CD4-positive, alpha-beta T cell treated with Interleukin-15 for 4 hours (primary cell): ENCODE results near the gene SNED1.

Experiments used
- DNase-seq: peaks from one replicate; pipeline ENCODE4 v3.0.0-alpha.2; 2020; ENCODE audit warnings: low spot score

Gene SNED1

DNA sequence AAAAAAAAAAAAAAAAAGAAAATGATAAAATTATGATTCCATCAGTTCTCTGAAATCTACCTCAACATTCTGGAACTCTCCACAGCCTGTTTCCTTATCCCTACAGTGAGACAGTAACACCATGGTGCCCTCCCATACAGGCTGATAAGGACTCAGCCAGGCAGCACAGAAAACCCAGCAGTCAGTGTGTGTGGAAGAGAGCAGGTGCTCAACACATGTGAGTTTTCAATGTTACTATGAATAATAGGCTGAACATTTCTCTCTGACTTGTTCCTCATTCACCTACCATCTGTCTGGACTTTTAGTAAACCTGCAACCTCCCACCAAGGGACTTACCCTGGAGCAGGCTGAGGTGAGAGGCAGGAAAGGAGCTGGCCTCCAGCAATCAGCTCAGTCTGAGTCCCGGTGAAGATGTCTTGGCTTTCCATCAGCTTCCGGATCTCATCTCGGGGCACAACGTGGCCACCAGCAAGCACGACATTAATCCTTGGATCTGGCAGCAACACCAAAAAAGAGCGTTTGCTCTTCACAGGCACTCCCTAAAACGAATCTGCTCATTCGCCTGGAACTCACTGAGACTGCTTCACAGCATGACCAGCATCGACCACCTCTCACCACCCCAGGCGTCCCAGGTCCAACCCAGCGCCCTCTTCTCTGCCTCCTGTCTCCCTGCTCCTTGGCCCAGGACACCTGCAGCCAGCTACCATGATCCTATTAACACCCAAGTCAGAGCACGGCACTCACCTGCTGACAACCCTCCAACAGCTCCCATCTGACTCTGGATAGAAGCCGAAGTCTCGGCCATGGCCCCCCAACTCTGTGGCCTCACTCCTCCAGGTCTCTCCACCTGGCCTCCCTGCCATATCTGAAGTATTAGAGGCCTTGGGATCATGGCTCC, 134.4 kb downstream of the SNED1 start:
- DNase-seq = no peak

DNA sequence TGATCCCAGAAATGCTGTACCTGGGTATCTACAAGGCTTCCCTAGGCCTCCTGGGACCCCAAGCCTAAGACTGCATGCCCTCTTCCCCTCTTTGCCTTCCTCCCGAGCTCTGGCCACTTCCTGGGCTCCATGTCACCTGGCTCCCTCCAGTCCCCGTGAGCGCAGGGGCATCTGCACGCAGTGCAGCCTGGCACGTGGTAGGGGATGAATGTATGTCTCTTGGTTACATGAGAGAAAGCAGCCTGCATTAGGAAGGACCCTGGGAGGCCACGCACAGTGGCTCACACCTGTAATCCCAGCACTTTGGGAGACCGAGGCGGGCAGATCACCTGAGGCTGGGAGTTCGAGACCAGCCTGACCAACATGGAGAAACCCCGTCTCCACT, 135.0 kb downstream of the SNED1 start:
- DNase-seq = no peak

DNA sequence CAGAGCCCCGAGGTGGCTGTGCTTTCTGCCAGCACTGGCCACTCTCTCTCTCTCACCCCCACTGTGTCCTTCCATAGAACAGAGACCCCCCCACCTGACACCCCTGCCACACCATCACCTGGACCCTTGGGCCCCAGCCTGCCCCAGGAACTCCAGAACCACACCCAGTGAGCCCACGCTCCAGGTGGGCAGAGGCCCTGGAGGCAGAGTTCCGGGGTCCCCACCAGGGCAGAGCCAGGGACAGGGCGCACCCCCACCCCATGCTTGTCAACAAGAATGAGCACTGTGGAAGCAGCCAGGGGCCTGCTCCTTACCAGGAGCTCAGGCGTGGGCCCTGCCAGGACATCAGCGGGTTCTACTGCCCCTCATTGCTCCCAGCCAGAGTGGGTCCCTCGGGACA, 136.3 kb downstream of the SNED1 start:
- no peak for DNase-seq

DNA sequence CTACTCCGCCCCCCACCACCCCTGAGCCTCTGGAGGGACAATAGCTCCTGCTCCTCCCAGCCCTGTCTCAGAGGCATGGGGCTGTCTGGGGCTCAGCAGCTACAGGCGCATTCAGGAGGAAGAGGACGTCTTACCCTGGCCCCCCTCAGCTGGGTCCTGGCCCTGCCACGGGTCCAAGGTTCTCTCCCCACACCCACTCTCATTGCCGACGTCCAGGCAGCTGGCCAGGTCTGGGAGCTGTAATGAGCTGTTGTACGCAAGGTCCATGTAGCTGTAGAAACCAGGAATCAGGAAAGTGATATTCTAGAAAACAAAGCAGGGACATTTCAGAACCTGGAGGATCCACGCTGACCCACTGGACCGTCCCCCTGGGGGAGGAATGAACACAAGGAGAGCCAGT, 137.3 kb downstream of the SNED1 start:
- no peak for DNase-seq

DNA sequence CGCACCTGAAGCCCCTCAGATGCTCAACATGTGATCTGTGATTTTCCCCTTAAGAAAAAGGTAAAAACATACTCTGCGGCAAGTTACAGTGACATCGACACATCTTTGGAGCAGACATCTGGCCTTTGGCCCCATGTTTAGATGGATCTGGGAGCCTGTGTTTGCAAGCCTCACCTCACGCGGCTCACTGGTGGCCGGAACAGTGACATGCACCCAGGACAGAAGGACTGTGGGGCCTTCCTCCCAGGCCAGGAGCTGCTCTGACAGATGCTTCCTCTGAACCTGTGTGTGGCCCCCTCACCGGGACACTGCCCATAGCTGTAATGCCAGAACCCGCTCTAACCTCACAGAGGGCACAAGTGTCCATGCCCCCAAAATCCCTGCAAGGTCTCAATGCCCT, 137.8 kb downstream of the SNED1 start:
- no peak for DNase-seq

DNA sequence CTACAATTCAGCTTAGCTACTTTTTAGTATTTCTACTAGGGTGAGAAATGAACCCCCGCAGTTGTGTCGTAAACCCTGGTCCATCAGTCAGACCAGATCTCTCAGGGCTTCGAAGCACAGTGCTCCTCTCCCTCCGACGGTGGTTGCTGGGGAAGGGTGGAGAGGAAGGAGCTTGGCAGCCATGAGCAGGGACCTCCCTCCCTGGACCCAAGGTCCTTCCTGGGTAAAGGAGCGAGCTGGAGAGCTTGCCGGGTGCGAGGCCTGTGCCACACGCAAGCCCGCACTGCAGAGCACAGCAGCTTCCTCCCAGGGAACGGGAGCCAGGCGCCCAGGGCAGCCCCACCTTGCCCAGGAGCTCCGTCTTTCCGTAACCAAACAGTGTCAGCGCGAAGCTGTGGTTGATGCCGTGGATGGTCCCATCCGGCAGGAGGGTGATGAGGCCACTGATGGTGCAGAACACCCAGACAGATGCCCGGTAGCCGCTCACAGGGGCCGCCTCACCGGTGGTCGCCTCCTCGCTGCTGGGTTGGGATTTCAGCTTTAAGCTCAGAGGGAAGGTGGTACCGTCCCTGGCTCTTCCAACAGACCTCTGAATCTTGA, 138.3 kb downstream of the SNED1 start:
- no peak for DNase-seq

DNA sequence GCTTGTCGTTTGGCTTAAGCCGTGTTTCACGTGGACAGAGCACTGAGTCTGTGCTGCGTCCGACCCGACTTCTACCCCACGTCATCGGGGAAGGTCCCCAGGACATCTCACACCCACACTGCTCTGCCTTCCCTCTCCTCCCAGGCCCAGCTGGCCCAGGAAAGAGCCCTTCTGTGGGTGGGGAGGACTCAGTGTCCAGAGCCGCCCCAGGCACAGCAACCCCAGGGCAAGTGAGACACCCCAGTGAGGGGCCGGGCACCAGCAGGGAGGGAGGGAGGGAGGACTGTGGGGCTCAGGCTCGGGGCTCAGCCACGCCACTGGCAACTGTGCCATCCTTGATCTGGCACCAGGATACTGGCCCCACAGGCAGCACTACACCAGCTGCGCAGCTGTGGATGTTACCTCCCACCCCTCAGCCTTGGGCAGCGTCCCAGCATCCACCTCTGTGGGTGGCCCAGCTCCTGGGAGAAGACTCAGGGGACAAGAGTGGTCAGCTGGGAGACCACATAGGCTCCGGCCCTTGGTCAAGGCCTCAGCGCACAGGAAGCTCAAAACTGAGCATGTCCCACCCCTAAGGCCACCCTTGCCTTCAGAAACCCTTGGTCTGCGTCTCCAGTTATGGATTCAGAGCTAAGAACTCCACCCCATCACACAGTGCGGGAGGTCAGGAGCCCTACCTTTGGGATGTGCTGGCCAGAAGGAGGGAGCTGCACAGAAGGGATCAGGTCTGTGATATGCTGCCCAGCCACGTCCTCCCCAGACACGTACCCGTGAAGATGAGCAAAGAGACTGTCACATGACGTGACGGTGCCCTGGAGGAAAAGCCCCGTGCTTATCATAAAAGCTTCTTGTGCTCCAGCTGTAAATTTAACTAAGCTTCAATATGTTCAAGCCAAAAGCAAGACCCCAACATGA, 139.1 kb downstream of the SNED1 start:
- DNase-seq = no peak

DNA sequence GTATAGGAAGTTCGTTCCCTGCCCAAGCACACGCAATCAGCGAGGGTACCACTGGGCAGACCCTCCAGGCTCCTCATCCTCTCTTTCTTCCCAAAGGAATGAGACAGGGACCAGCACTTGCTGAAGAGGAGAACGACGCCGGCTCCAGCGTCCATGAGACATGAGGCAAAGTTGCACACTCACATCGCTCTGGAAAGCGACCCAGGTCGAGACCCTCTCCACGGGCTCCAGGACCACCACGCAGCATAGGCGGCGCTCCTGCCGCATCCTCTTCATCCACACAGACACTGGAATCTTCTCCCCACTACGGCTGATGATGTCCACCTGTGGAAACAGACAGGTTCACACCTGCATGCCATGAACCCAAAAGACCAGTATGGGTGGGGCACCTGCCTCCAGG, 140.1 kb downstream of the SNED1 start:
- DNase-seq = no peak

DNA sequence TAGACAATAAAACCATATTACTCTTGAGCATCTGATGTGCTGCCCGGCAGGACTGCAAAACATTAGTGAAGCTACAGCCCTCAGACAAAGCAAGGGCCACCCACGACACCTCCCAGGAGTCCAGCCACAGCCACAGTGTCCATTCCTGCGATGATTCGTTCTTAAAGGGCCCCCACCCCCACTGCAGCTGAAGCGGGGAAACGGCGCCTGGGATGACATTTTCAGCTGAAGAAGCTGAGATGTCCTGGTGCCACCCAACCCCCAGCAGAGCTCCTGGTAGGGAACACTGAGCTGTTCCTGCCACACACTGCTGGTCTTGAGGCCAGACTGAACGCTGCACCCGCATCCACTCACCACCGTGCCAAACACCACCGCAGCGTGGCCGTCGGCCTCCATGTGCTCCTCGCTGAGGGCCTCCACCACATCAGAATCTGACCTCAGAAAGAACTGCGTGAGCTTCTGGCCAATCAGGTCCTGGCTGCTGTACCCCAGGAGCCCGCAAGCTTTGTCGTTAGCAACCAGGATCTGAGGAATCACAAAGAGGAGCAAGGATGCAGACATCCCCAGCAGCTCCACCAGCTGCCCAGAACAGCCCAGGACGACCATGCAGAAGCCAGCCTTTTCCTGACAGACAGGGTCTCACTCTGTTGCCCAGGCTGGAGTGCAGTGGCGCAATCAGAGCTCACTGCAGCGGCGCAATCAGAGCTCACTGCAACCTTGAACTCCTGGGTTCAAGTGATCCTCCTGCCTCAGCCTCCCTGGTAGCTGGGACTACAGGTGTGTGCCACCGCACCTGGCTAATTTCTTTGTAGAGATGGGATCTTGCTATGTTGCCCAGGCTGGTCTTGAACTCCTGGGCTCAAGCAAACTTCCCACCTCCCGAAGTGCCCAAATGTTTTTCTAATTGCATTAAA, 141.4 kb downstream of the SNED1 start:
- DNase-seq = no peak

DNA sequence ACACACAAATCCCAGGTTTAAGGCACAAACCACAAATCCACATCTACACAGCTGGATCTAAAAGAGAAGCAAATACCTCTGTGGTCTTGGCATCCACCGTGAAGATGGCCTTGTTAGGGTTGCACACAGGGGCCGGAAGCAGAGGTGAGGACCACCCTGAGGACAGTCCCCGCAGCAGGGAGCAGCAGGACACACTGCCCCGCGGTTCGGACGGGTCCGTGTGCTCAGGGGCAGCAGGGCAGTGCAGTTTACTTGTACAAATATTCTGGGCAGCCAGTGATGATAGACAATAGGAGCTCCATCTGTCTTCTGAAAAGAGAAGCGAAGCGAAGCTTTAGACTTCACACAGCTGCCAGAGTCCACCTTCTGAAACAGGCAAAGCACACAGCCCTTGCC, 142.0 kb downstream of the SNED1 start:
- no peak for DNase-seq

DNA sequence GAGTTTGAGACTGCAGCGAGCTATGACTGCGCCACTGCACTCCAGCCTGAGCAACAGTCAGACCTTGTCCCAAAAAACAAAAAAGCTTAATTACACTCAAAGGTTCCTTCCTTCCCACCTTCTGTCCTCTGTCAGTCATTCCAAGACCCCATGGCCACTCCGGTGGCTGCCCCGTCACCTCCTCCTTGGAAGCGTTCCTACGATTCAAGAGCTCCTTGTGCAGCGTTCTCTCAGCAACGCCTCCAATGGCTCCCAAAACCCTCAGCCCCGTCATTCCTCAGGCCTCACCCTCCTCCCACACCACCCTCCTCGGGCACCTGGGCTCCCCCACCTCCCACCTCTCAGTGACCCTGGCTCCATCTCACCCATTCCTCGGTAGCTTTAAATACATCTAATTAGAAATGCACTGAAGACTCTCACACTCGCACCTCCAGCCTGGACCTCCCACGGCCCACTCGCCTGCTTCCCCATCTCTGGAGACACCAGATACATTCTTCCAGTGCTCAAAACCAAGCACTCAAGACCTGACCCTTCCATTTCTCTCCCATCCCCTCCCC, 142.9 kb downstream of the SNED1 start:
- DNase-seq = no peak

DNA sequence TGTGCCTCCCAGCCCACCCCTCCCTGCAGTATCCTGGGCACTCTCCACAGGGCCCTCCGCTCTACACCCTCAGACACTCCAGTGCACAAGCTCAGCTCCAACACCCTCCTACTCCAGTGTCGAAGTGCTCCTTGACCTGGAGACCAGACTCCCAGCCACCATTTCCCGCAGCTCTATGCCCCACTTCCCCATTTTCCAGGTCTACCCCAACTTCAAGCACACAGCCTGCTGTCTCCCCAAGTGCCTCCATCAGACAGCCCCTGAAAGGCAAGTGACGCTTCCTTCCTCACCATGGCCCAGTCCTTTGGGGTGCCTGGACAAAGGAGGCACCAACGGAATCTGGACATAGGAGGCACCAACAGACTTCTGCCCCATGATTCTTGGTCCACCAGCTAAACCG, 143.6 kb downstream of the SNED1 start:
- DNase-seq = no peak

DNA sequence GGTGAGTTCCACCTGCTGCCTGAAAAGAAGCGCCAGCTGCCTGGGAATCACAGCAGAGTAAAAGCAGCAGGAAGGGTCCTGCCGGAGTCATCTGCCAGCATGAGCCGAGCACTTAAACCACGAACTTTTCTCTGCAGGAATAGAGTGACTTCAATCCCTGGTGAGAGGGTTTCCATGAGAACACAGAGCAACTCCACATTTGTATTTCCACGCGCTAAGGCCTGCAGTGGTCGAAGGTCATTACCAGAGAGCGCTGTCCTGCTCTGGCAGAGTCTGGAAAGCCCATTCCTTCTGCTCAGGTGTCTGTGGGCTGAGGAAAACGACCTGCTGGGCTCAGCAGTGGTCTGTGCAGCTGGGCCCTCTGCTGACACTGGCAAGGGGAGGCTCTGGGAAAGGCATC, 144.2 kb downstream of the SNED1 start:
- no peak for DNase-seq
